Breast epithelium (tissue), 4 donors: ENCODE results near the gene CD84. TPM values are rescaled to one million over a fixed set of nuclear protein-coding genes. Genes with fewer than 3 reads are reported as not detected.
"Not testable (repeated sequence)": the region's sequence is repeated elsewhere in the genome, so short reads cannot be mapped to it uniquely, and the experiment has no call there.

Experiments used
- DNase-seq, 2 donors: peaks; one replicate each; pipeline ENCODE4 v3.0.0-alpha.2; 2019; ENCODE audit warnings: low spot score in 2 of 2
- H3K27ac ChIP-seq, 2 donors: fragments of 200-600 bp; sonication (generic) in 1 of 2; one replicate each; pipeline ENCODE4 v1.5.1; 2016 to 2019; ENCODE audit warnings: mild to moderate bottlenecking in 1 of 2
- H3K27me3 ChIP-seq, 2 donors: fragments of 200-600 bp; sonication (generic) in 1 of 2; one replicate each; pipeline versions ENCODE4 v1.5.1 to v1.6.0; 2017 to 2019; ENCODE audit warnings: control low read depth in 1 of 2, mild to moderate bottlenecking in 1 of 2
- H3K36me3 ChIP-seq: fragments of 200-600 bp; one replicate; pipeline ENCODE4 v1.5.1; 2019
- H3K4me1 ChIP-seq, 2 donors: fragments of 200-600 bp; sonication (generic); one replicate each; pipeline ENCODE4 v1.5.1; 2016 to 2019; ENCODE audit warnings: control low read depth in 1 of 2
- H3K4me3 ChIP-seq, 3 donors: fragments of 200-600 bp; sonication (generic); 1 replicate in 2 of 3; 2 replicates in 1 of 3; pipeline ENCODE4 v1.5.1; 2016 to 2019; ENCODE audit warnings: mild to moderate bottlenecking in 3 of 3, moderate library complexity in 2 of 3
- H3K9me3 ChIP-seq, 2 donors: fragments of 200-600 bp; sonication (generic) in 1 of 2; one replicate each; pipeline ENCODE4 v1.5.1; 2016 to 2019; ENCODE audit warnings: control low read depth in 1 of 2
- CTCF ChIP-seq, 3 donors: fragments of 450-650 bp; IDR thresholded peaks; one replicate each; pipeline ENCODE4 v1.5.1; 2016 to 2017; ENCODE audit warnings: antibody characterized with exemption in 3 of 3, mild to moderate bottlenecking in 3 of 3, moderate library complexity in 3 of 3
- POLR2A ChIP-seq: fragments of 450-650 bp; IDR thresholded peaks from one replicate; pipeline ENCODE4 v1.6.1; 2016; ENCODE audit warnings: antibody characterized with exemption, mild to moderate bottlenecking, moderate library complexity
- POLR2AphosphoS5 ChIP-seq, 3 donors: sonication (generic); formaldehyde crosslinking; IDR thresholded peaks; one replicate each; pipeline ENCODE4 v1.6.1; 2017; ENCODE audit warnings: antibody characterized with exemption in 3 of 3
- intact Hi-C: fragments of 100-400 bp; cut with DNase I; formaldehyde crosslinking; loops from one replicate; pipeline ENCODE4 v1.15.1; 2023; ENCODE audit warnings: low total_unique reads
- total RNA-seq, 3 donors: library from RNA; depleted of rRNA; stranded (reverse); fragments of >200 nt; gene quantifications; one replicate each; pipeline ENCODE4 v1.1.0, GENCODE V29; 2016

The CD84 gene
- total RNA-seq, 3 donors from 2014 or later: 2.3 to 17.0 (median 9.8) TPM

DNA sequence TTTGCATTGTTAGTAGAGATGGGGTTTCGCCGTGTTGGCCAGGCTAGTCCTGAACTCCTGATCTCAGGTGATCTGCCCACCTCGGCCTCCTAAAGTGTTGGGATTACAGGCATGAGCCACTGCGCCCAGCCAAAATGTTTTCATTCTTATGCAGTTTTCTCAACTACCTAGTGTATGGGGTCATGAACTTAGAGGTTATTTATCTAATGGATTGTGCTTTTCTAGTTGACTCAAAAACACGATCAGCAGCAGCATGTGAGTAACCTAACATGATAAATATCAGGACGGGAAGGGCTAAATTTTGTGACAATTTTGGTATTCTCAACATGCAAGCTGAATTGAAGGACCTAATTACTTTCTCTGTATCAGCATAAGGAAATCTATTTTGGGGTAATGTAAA is 9.2 kb upstream of the CD84 start:
- Histone ChIP-seq H3K9me3 (peaks cover under 1 to 5% of the 10 kb centered on the region in 2 donors), H3K27ac (no peak overlapping the region), H3K4me1 (no peaks in the 10 kb centered on the region), H3K36me3 (no peaks in the 10 kb centered on the region), H3K4me3 (no peak overlapping the region), H3K27me3 (no peaks in the 10 kb centered on the region)
- intact Hi-C loops: no loop called here
- DNase-seq: no peak
- TF ChIP-seq CTCF (IDR thresholded peaks at IDR 0.05): no peak
- TF ChIP-seq POLR2A: no peak
- no peak for TF ChIP-seq POLR2AphosphoS5 (IDR thresholded peaks at IDR 0.05)

- intact Hi-C loops: no loop called here
- no peak for DNase-seq
- Histone ChIP-seq H3K36me3 (no peaks in the 10 kb centered on the region), H3K4me3 (no peak overlapping the region), H3K9me3 (peaks cover 5 to 10% of the 10 kb centered on the region in 2 donors), H3K27ac (no peak overlapping the region), H3K4me1 (no peaks in the 10 kb centered on the region), H3K27me3 (no peaks in the 10 kb centered on the region)
- TF ChIP-seq POLR2A: no peak
Measured at GRCh38 chr1:160584784-160585183, 5.5 kb upstream of the CD84 start.

DNA sequence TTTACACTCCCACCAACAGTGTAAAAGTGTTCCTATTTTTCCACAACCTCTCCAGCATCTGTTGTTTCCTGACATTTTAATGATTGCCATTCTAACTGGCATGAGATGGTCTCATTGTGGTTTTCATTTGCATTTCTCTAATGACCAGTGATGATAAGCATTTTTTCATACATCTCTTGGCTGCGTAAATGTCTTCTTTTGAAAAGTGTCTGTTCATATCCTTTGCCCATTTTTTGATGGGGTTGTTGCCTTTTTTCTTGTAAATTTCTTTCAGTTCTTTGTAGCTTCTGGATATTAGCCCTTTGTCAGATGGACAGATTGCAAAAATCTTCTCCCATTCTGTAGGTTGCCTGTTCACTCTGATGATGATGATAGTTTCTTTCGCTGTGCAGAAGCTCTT is 3.7 kb upstream of the CD84 start:
- H3K4me1 ChIP-seq, H3K27ac ChIP-seq, intact Hi-C loops, H3K36me3 ChIP-seq, H3K27me3 ChIP-seq, DNase-seq, H3K4me3 ChIP-seq: not testable (repeated sequence)
- peaks cover 5 to 10% of the 10 kb centered on the region in 2 donors for H3K9me3 ChIP-seq

DNA sequence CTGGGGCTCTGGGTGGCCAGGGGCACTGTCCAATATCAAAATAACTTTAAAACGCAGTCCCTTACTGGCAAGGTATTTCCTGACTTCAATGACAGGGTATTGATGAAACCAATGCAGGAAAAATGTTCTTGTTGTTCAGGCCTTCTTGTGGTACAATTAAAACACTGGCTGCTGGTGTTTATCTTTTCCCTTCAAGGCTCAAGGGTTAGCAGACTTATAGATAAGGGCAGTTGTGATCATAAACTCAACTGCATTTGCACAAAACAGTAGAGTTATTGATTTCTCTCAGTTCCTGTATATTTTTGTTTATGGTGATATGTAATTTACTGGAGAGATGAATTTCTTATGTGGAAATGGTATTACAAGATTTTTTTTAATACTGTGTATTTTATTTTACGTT is 2.7 kb upstream of the CD84 start:
- no peak for DNase-seq
- H3K36me3 ChIP-seq: no peaks in the 10 kb centered on the region
- H3K9me3 ChIP-seq: peaks cover 5 to 10% of the 10 kb centered on the region in 2 donors
- H3K4me1 ChIP-seq: no peaks in the 10 kb centered on the region
- H3K4me3 ChIP-seq: no peak overlapping the region
- intact Hi-C loops: no loop called here
- TF ChIP-seq CTCF (IDR thresholded peaks at IDR 0.05) (no peak), POLR2AphosphoS5 (IDR thresholded peaks at IDR 0.05) (no peak), POLR2A (no peak)
- no peak overlapping the region for H3K27ac ChIP-seq
- no peaks in the 10 kb centered on the region for H3K27me3 ChIP-seq

DNA sequence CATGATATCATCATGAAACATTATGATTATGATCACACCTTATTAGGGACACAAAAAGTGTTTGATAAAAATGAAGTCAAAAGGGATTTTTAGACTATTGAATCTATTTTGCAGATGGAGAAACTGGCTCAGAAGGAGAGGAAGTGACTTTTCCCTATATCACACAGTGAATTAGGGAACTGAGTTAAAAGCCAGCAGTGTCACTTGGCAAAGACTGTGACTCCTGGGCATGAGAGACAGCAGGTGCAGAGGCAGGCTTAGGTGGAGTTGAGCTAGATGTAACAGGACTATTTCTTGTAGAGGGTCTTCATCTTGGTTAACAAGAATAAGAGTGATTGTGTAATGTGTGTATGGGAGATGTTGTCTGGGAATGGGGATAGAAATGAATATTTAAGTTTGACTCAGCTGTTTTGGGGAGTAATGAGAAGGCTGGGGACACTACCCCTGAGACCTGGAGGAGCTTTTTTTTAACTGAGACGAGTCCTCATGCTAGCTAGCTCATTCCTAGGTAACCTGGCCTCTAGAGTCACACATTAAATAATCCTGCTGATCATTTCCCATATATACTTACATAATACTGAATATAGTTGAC is 1.0 kb upstream of the CD84 start:
- Histone ChIP-seq H3K4me3 (no peak overlapping the region), H3K27me3 (no peaks in the 10 kb centered on the region), H3K27ac (no peak overlapping the region), H3K4me1 (no peaks in the 10 kb centered on the region), H3K9me3 (peaks cover 5 to 10% of the 10 kb centered on the region in 2 donors), H3K36me3 (no peaks in the 10 kb centered on the region)
- intact Hi-C loops: no loop called here
- TF ChIP-seq CTCF (IDR thresholded peaks at IDR 0.05): no peak
- TF ChIP-seq POLR2A: no peak
- no peak for TF ChIP-seq POLR2AphosphoS5 (IDR thresholded peaks at IDR 0.05)
- no peak for DNase-seq

- no peaks in the 10 kb centered on the region for H3K27me3 ChIP-seq
- peaks cover 5 to 7% of the 10 kb centered on the region in 2 donors for H3K9me3 ChIP-seq
- intact Hi-C loops: no loop called here
- H3K36me3 ChIP-seq: no peaks in the 10 kb centered on the region
- no peak for DNase-seq
- TF ChIP-seq POLR2A (no peak), CTCF (IDR thresholded peaks at IDR 0.05) (no peak), POLR2AphosphoS5 (IDR thresholded peaks at IDR 0.05) (no peak)
- H3K27ac ChIP-seq: no peak overlapping the region
- peak overlapping the region; percentile 13 to 24 (median 21) for H3K4me3 ChIP-seq
- H3K4me1 ChIP-seq: no peaks in the 10 kb centered on the region
Measured at GRCh38 chr1:160578525-160579191, 638 bp downstream of the CD84 start.
